Measurements from ENCODE around the gene MED22. TPM values are rescaled to one million over a fixed set of nuclear protein-coding genes. Genes with fewer than 3 reads are reported as not detected.
A peak's percentile ranks its signal among the peaks of the same experiment; 100 is the strongest.

Gene MED22
- total RNA-seq, 1 donor = 14.5 TPM

DNA sequence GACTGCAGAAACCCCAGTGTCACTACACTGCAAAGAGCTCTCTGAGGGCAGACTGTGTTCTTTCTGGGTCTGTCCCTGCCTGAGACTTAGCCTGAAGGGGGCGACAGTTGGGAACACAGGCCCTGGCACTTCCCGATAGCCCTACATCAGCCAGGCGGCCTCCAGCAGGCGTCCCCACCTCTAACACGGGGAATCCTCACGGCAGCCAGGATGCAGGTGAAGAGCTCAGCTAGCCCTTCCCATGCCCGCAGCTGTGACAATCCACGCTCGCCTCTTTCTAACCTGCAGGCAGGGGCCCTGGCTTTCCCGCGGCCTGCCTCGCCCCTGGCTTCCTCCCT, 5.9 kb downstream of the MED22 start:
- no peaks in the 10 kb centered on the region for H3K27me3 ChIP-seq (ENCODE audit: insufficient read depth, low read length)
- no peak overlapping the region for H2AFZ ChIP-seq (ENCODE audit: low read length)
- DNase-seq (ENCODE audit: insufficient read length, low spot score, missing footprints) = peak; percentile 65
- H3K4me3 ChIP-seq (ENCODE audit: insufficient read depth, low read length) = no peak overlapping the region
- H3K27ac ChIP-seq (ENCODE audit: low read depth, low read length) = no peak overlapping the region
- H3K36me3 ChIP-seq (ENCODE audit: insufficient read depth, low read length) = peaks cover 63% of the 10 kb centered on the region
- peaks cover 16% of the 10 kb centered on the region for H4K20me1 ChIP-seq (ENCODE audit: insufficient read depth, low read length)
- H3K79me2 ChIP-seq (ENCODE audit: insufficient read depth, low read length) = peaks cover 22% of the 10 kb centered on the region
- H3K4me1 ChIP-seq (ENCODE audit: insufficient read depth, low read length) = peaks cover 7% of the 10 kb centered on the region
- TF ChIP-seq CTCF (IDR thresholded peaks at IDR 0.05; ENCODE audit: extremely low read depth, low read depth, low read length) = peak; percentile 13
- H3K4me2 ChIP-seq (ENCODE audit: insufficient read depth, low read length) = no peak overlapping the region
- H3K9me3 ChIP-seq (ENCODE audit: low read depth, low read length) = no peaks in the 10 kb centered on the region

DNA sequence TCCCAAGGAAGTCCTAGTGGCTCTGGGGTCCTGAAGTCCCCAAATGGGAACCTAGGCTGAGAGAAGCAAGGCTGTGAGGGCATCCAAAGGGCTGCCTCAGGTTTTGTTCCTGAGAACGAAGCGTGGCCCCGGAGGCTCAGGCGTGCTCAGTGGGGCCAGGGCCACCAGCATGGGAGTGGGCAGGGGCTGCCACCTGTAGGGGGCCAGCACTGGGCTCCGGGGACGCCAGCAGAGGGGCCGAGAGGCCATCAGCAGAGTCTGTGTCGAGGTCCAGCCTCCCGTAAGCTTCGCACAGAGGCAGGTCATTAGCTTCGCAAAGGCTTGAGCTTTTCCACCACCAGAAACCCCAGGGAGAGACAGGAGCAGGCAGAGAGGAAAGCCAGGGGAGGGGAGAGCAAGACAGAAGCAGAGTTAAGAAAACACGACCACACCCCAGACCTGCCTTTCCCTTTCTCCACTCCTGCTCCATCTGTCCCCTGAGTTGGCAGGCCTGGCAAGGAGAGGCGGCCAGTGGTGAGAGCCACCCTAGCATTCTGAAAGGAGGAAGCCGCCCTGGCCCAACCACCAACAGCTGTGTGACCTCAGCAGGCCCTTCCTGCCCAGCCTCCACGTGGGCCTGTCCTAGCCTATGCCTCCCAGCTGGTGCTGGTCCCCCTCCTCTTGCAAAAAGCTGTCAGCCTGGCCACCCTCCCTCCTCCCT, 6.4 kb downstream of the MED22 start:
- no peak for TF ChIP-seq CTCF (IDR thresholded peaks at IDR 0.05; ENCODE audit: extremely low read depth, low read depth, low read length)
- H3K27ac ChIP-seq (ENCODE audit: low read depth, low read length) = no peak overlapping the region
- H3K4me1 ChIP-seq (ENCODE audit: insufficient read depth, low read length) = peaks cover 8% of the 10 kb centered on the region
- no peak overlapping the region for H3K4me3 ChIP-seq (ENCODE audit: insufficient read depth, low read length)
- H3K79me2 ChIP-seq (ENCODE audit: insufficient read depth, low read length) = peaks cover 17% of the 10 kb centered on the region
- peaks cover 63% of the 10 kb centered on the region for H3K36me3 ChIP-seq (ENCODE audit: insufficient read depth, low read length)
- peaks cover 15% of the 10 kb centered on the region for H4K20me1 ChIP-seq (ENCODE audit: insufficient read depth, low read length)
- H2AFZ ChIP-seq (ENCODE audit: low read length) = no peak overlapping the region
- DNase-seq (ENCODE audit: insufficient read length, low spot score, missing footprints) = peak; percentile 27
- no peaks in the 10 kb centered on the region for H3K27me3 ChIP-seq (ENCODE audit: insufficient read depth, low read length)
- H3K9me3 ChIP-seq (ENCODE audit: low read depth, low read length) = no peaks in the 10 kb centered on the region
- no peak overlapping the region for H3K4me2 ChIP-seq (ENCODE audit: insufficient read depth, low read length)

DNA sequence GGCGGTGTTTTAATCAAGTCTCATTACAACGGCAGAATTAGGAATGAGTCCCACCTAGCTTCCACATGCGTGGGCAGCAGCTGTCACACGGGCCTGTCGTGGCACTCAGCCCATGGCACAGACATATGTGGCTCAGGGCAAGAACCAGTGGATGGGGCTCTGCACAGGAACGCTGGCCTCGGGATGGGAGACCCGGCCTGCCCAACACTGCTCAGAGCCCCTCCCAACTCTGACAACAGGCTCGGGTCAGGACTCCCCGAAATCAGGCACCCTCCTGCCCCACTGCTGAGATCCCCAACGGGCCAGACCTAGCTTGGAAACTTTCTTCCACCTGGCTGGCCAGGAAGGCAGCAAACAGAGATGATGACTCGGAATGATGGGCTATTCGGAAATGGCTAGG, 7.0 kb downstream of the MED22 start:
- Histone ChIP-seq H3K27me3 (ENCODE audit: insufficient read depth, low read length) (no peaks in the 10 kb centered on the region), H3K27ac (ENCODE audit: low read depth, low read length) (no peak overlapping the region), H3K9me3 (ENCODE audit: low read depth, low read length) (no peaks in the 10 kb centered on the region), H2AFZ (ENCODE audit: low read length) (no peak overlapping the region), H4K20me1 (ENCODE audit: insufficient read depth, low read length) (peaks cover 9% of the 10 kb centered on the region), H3K4me3 (ENCODE audit: insufficient read depth, low read length) (no peak overlapping the region), H3K4me1 (ENCODE audit: insufficient read depth, low read length) (peaks cover 8% of the 10 kb centered on the region), H3K36me3 (ENCODE audit: insufficient read depth, low read length) (peaks cover 60% of the 10 kb centered on the region), H3K79me2 (ENCODE audit: insufficient read depth, low read length) (peaks cover 12% of the 10 kb centered on the region), H3K4me2 (ENCODE audit: insufficient read depth, low read length) (no peak overlapping the region)
- peak; percentile 18 for DNase-seq (ENCODE audit: insufficient read length, low spot score, missing footprints)
- no peak for TF ChIP-seq CTCF (IDR thresholded peaks at IDR 0.05; ENCODE audit: extremely low read depth, low read depth, low read length)

- TF ChIP-seq CTCF (IDR thresholded peaks at IDR 0.05; ENCODE audit: extremely low read depth, low read depth, low read length) = no peak
- Histone ChIP-seq H3K27me3 (ENCODE audit: insufficient read depth, low read length) (no peaks in the 10 kb centered on the region), H3K4me2 (ENCODE audit: insufficient read depth, low read length) (no peak overlapping the region), H3K79me2 (ENCODE audit: insufficient read depth, low read length) (peaks cover 12% of the 10 kb centered on the region), H4K20me1 (ENCODE audit: insufficient read depth, low read length) (peaks cover 3% of the 10 kb centered on the region), H3K4me3 (ENCODE audit: insufficient read depth, low read length) (no peak overlapping the region), H3K9me3 (ENCODE audit: low read depth, low read length) (no peaks in the 10 kb centered on the region), H3K27ac (ENCODE audit: low read depth, low read length) (no peak overlapping the region), H3K4me1 (ENCODE audit: insufficient read depth, low read length) (peaks cover 9% of the 10 kb centered on the region), H2AFZ (ENCODE audit: low read length) (no peak overlapping the region), H3K36me3 (ENCODE audit: insufficient read depth, low read length) (peaks cover 54% of the 10 kb centered on the region)
- no peak for DNase-seq (ENCODE audit: insufficient read length, low spot score, missing footprints)
Measured at GRCh38 chr9:133340256-133340655, 7.7 kb downstream of the MED22 start.
